HEK293 (cell line): ENCODE data around the gene TEDC2.

Experiments used
- BCL11A ChIP-seq: fragments of 450-650 bp; formaldehyde crosslinking; IDR thresholded peaks from 2 replicates; pipeline ENCODE4 v1.5.1; 2016; ENCODE audit warnings: low read depth, missing biosample characterization, missing genetic modification characterization
- GLIS1 ChIP-seq: fragments of 450-650 bp; formaldehyde crosslinking; IDR thresholded peaks from 2 replicates; pipeline ENCODE4 v1.5.1; 2016; ENCODE audit warnings: missing biosample characterization, missing genetic modification characterization
- HOXA7 ChIP-seq: sonication (generic); formaldehyde crosslinking; IDR thresholded peaks from 2 replicates; pipeline ENCODE4 v1.8.1; 2022; ENCODE audit warnings: missing genetic modification reagents, borderline replicate concordance
- HOXC10 ChIP-seq: sonication (generic); formaldehyde crosslinking; IDR thresholded peaks from 2 replicates; pipeline ENCODE4 v1.8.1; 2023; ENCODE audit warnings: mild to moderate bottlenecking, missing genetic modification reagents
- KLF7 ChIP-seq: fragments of 450-650 bp; formaldehyde crosslinking; IDR thresholded peaks from 2 replicates; pipeline ENCODE4 v1.5.1; 2016; ENCODE audit warnings: missing biosample characterization, missing genetic modification characterization, borderline replicate concordance
- MYNN ChIP-seq: fragments of 450-650 bp; formaldehyde crosslinking; IDR thresholded peaks from 2 replicates; pipeline ENCODE4 v1.5.1; 2016; ENCODE audit warnings: missing biosample characterization, missing genetic modification characterization, borderline replicate concordance
- PATZ1 ChIP-seq: fragments of 450-650 bp; formaldehyde crosslinking; IDR thresholded peaks from 2 replicates; pipeline ENCODE4 v1.5.1; 2016; ENCODE audit warnings: missing biosample characterization, missing genetic modification characterization
- PRDM1 ChIP-seq: fragments of 450-650 bp; formaldehyde crosslinking; IDR thresholded peaks from 2 replicates; pipeline ENCODE4; 2016; ENCODE audit warnings: missing biosample characterization, missing genetic modification characterization
- SCRT2 ChIP-seq: fragments of 450-650 bp; formaldehyde crosslinking; IDR thresholded peaks from 2 replicates; pipeline ENCODE4 v1.5.1; 2016; ENCODE audit warnings: missing biosample characterization, missing genetic modification characterization
- ZEB2 ChIP-seq: fragments of 450-650 bp; formaldehyde crosslinking; IDR thresholded peaks from 2 replicates; pipeline ENCODE4 v1.5.1; 2016; ENCODE audit warnings: missing biosample characterization, missing genetic modification characterization
- ZNF112 ChIP-seq: fragments of 450-650 bp; formaldehyde crosslinking; IDR thresholded peaks from 2 replicates; pipeline ENCODE4 v1.5.0; 2017; ENCODE audit warnings: missing biosample characterization, missing genetic modification characterization
- ZNF146 ChIP-seq: fragments of 450-650 bp; formaldehyde crosslinking; IDR thresholded peaks from 2 replicates; pipeline ENCODE4 v1.5.1; 2016; ENCODE audit warnings: missing biosample characterization, missing genetic modification characterization
- ZNF19 ChIP-seq: fragments of 450-650 bp; formaldehyde crosslinking; IDR thresholded peaks from 2 replicates; pipeline ENCODE4; 2016; ENCODE audit warnings: missing biosample characterization, missing genetic modification characterization, low read depth
- ZNF202 ChIP-seq: fragments of 450-650 bp; formaldehyde crosslinking; IDR thresholded peaks from 2 replicates; pipeline ENCODE4 v1.5.1; 2016; ENCODE audit warnings: missing biosample characterization, missing genetic modification characterization, borderline replicate concordance
- ZNF223 ChIP-seq: fragments of 450-650 bp; formaldehyde crosslinking; IDR thresholded peaks from 2 replicates; pipeline ENCODE4 v1.5.1; 2016; ENCODE audit warnings: missing biosample characterization, missing genetic modification characterization
- ZNF24 ChIP-seq: fragments of 450-650 bp; formaldehyde crosslinking; IDR thresholded peaks from 2 replicates; pipeline ENCODE4 v1.5.1; 2016; ENCODE audit warnings: missing biosample characterization, missing genetic modification characterization
- ZNF398 ChIP-seq: fragments of 450-650 bp; formaldehyde crosslinking; IDR thresholded peaks from 2 replicates; pipeline ENCODE4 v1.5.1; 2017; ENCODE audit warnings: missing biosample characterization, missing genetic modification characterization
- ZNF514 ChIP-seq: fragments of 450-650 bp; formaldehyde crosslinking; IDR thresholded peaks from 2 replicates; pipeline ENCODE4 v1.5.1; 2016; ENCODE audit warnings: missing biosample characterization, missing genetic modification characterization
- ZNF544 ChIP-seq: fragments of 450-650 bp; formaldehyde crosslinking; IDR thresholded peaks from 2 replicates; pipeline ENCODE4 v1.5.0; 2017; ENCODE audit warnings: missing biosample characterization, missing genetic modification characterization
- ZNF548 ChIP-seq: fragments of 450-650 bp; formaldehyde crosslinking; IDR thresholded peaks from 2 replicates; pipeline ENCODE4 v1.5.1; 2016; ENCODE audit warnings: missing biosample characterization, missing genetic modification characterization
- ZNF561 ChIP-seq: fragments of 450-650 bp; IDR thresholded peaks from 2 replicates; pipeline ENCODE4 v1.5.1; 2018; ENCODE audit warnings: missing biosample characterization, missing genetic modification characterization, borderline replicate concordance
- ZNF580 ChIP-seq: fragments of 450-650 bp; formaldehyde crosslinking; IDR thresholded peaks from 2 replicates; pipeline ENCODE4 v1.5.1; 2016; ENCODE audit warnings: missing biosample characterization, missing genetic modification characterization
- ZNF626 ChIP-seq: fragments of 450-650 bp; sonication (Bioruptor Pico); formaldehyde crosslinking; IDR thresholded peaks from 2 replicates; pipeline ENCODE4 v1.5.1; 2018; ENCODE audit warnings: missing biosample characterization, missing genetic modification characterization, inconsistent platforms
- ZNF639 ChIP-seq: fragments of 450-650 bp; formaldehyde crosslinking; IDR thresholded peaks from 2 replicates; pipeline ENCODE4 v1.5.1; 2016; ENCODE audit warnings: missing biosample characterization, missing genetic modification characterization
- ZNF692 ChIP-seq: fragments of 450-650 bp; formaldehyde crosslinking; IDR thresholded peaks from 2 replicates; pipeline ENCODE4 v1.5.1; 2016; ENCODE audit warnings: missing biosample characterization, missing genetic modification characterization
- ZNF707 ChIP-seq: fragments of 450-650 bp; formaldehyde crosslinking; IDR thresholded peaks from 2 replicates; pipeline ENCODE4 v1.5.1; 2016; ENCODE audit warnings: missing biosample characterization, missing genetic modification characterization
- ZNF747 ChIP-seq: fragments of 450-650 bp; formaldehyde crosslinking; IDR thresholded peaks from 2 replicates; pipeline ENCODE4 v1.5.1; 2016; ENCODE audit warnings: missing biosample characterization, missing genetic modification characterization
- ZSCAN5A ChIP-seq: fragments of 450-650 bp; formaldehyde crosslinking; IDR thresholded peaks from 2 replicates; pipeline ENCODE4 v1.5.1; 2016; ENCODE audit warnings: missing biosample characterization, missing genetic modification characterization
- ZXDB ChIP-seq: fragments of 450-650 bp; formaldehyde crosslinking; IDR thresholded peaks from 2 replicates; pipeline ENCODE4 v1.5.1; 2016; ENCODE audit warnings: missing biosample characterization, missing genetic modification characterization

TEDC2 gene

GRCh38 chr16:2473999-2474876, 14.3 kb downstream of the TEDC2 start (continued):
- TF ChIP-seq ZNF146 (tag by site-specific recombination) (0 out of 2 replicates have a peak, but pooled peaks have one; percentile 30), BCL11A (tag by site-specific recombination) (no peak), ZNF202 (tag by site-specific recombination) (no peak), HOXA7 (CRISPR knock-in tag) (no peak), ZNF398 (no peak), PRDM1 (tag by site-specific recombination) (no peak), ZEB2 (tag by site-specific recombination) (peak; percentile 79), KLF7 (tag by site-specific recombination) (no peak), ZNF692 (tag by site-specific recombination) (no peak), SCRT2 (tag by site-specific recombination) (no peak), ZNF19 (tag by site-specific recombination) (no peak), ZNF223 (tag by site-specific recombination) (no peak), ZNF544 (no peak), ZXDB (tag by site-specific recombination) (0 out of 2 replicates have a peak, but pooled peaks have one; percentile 86), HOXC10 (CRISPR knock-in tag) (no peak), GLIS1 (tag by site-specific recombination) (peak; percentile 97), ZNF548 (tag by site-specific recombination) (no peak), ZNF639 (tag by site-specific recombination) (no peak), ZNF580 (no peak), MYNN (tag by site-specific recombination) (0 out of 2 replicates have a peak, but pooled peaks have one; percentile 8), ZNF561 (tag by site-specific recombination) (no peak), ZSCAN5A (tag by site-specific recombination) (peak; percentile 65), ZNF626 (no peak), ZNF747 (tag by site-specific recombination) (no peak), PATZ1 (tag by site-specific recombination) (peak; percentile 88), ZNF24 (tag by site-specific recombination) (no peak), ZNF707 (tag by site-specific recombination) (no peak), ZNF514 (tag by site-specific recombination) (no peak), ZNF112 (tag by site-specific recombination) (no peak)
